Adrenal gland (tissue), 12 donors: ENCODE results near the gene GRAMD1B. TPM values are rescaled to one million over a fixed set of nuclear protein-coding genes. Genes with fewer than 3 reads are reported as not detected.

Experiments used
- DNase-seq, 7 donors: peaks; one replicate each; pipeline ENCODE4 v3.0.0-alpha.2; 2019 to 2020
- H3K27ac ChIP-seq, 5 donors: fragments of 200-600 bp; sonication (generic) in 4 of 5; 1 replicate in 3 of 5; 2 replicates in 2 of 5; pipeline versions ENCODE4 v1.5.1 to v1.8.0; 2016 to 2020; ENCODE audit warnings: mild to moderate bottlenecking in 1 of 5
- H3K27me3 ChIP-seq: fragments of 200-600 bp; 2 replicates; pipeline ENCODE4 v1.8.0; 2021
- H3K36me3 ChIP-seq, 2 donors: fragments of 200-600 bp; replicated peaks in 1 of 2; 1 replicate in 1 of 2; 2 replicates in 1 of 2; pipeline versions ENCODE4 v1.5.1 to v1.8.0; 2018 to 2022
- H3K4me1 ChIP-seq, 2 donors: fragments of 200-600 bp; replicated peaks in 1 of 2; 1 replicate in 1 of 2; 2 replicates in 1 of 2; pipeline versions ENCODE4 v1.5.1 to v1.8.0; 2018 to 2021
- H3K4me3 ChIP-seq, 4 donors: fragments of 200-600 bp; sonication (generic) in 3 of 4; one replicate each; pipeline ENCODE4 v1.5.1; 2016 to 2018
- H3K9me3 ChIP-seq, 3 donors: fragments of 200-600 bp; sonication (generic) in 1 of 3; replicated peaks in 1 of 3; 1 replicate in 2 of 3; 2 replicates in 1 of 3; pipeline versions ENCODE4 v1.5.1 to v1.8.0; 2016 to 2021
- POLR2A ChIP-seq, 2 donors: fragments of 450-650 bp; IDR thresholded peaks; one replicate each; pipeline ENCODE4 v1.6.1; 2017; ENCODE audit warnings: antibody characterized with exemption in 2 of 2, mild to moderate bottlenecking in 2 of 2, moderate library complexity in 1 of 2
- WGBS, 4 donors: extraction: QIAGEN DNeasy Blood & Tissue Kit in 2 of 4; methylation state at CpG; one replicate each; pipeline versions ENCODE4 v1.1.5 to v1.1.7; 2013 to 2017; 5-methylcytosine and 5-hydroxymethylcytosine counted together
- intact Hi-C, 2 donors: fragments of 100-400 bp; cut with DNase I; formaldehyde crosslinking; loops; one replicate each; pipeline versions ENCODE4 v1.14.1 to v1.15.0; 2022 to 2023
- polyA plus RNA-seq, 3 donors: library from polyadenylated mRNA; stranded (reverse); fragments of 200-250 nt in 2 of 3; fragments of 350-450 nt in 1 of 3; fragmentation: Illumina TruSeq in 1 of 3; extraction: RNeasy Lipid Tissue Mini Kit (QIAGEN cat#74804) in 1 of 3; gene quantifications; one replicate each; pipeline ENCODE4 v1.2.3, GENCODE V29; 2013 to 2014
- total RNA-seq, 9 donors: library from RNA; depleted of rRNA in 4 of 9; stranded (reverse); fragments of >200 nt in 4 of 9; fragments of 120-200 nt in 1 of 9; fragmentation: NEBNext Ultra II Directional in 1 of 9; extraction: Animal tissue kit (Norgen Biotek cat#: 25700) in 1 of 9; gene quantifications; one replicate each; pipeline versions ENCODE4 v1.1.0 to v1.2.4, GENCODE V29; 2013 to 2023
- TF ChIP-seq, protein P1 (sequence below), 6 experiments: fragments of 450-650 bp in 4 of 6; fragments of 200-600 bp in 2 of 6; sonication (generic) in 1 of 6; IDR thresholded peaks; 1 replicate in 5 of 6; 2 replicates in 1 of 6; pipeline versions ENCODE4 v1.5.1 to v1.8.0; 2016 to 2021; ENCODE audit warnings: antibody characterized with exemption in 6 of 6, mild to moderate bottlenecking in 2 of 6, moderate library complexity in 1 of 6
- donor health status: healthy with polysubstance abuse.
- donor health status: Bipolar disorder and iron deficiency.
- donor health status: DM: yes; HTN: yes; CAD: no.
- donor health status: DM: no; HTN: no; CAD: no.
- donor health status: DM: no; HTN: no; CAD: no.
- donor health status: DM: yes; HTN: yes; CAD: no.

Gene GRAMD1B
- total and polyA plus RNA-seq, 12 donors: 101 to 1,898 (median 285) TPM

DNA sequence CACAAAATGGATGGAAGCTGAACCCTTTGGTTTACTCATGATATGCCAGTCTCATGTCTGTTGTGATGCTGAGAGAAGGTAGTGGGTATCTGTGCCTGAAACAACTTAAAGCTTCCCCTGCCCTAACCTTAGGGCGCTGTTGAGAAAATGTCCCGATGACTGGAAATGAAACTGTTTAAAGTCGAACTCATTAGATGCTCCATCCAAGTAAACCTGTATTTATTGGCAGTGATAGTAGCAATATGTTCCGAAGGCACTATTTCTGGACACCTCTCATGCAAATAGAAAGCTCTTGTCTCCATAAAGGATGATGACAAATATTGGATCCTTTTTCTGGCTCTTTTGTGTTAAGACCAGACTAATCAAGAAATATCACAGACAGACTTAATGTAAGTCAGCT is 86.2 kb downstream of the GRAMD1B start:
- 84 to 92% (median 87%) methylated on average over 4 of the region's 4 CpGs for WGBS, 4 donors
- H3K27me3 ChIP-seq: no peaks in the 10 kb centered on the region
- peaks cover 37 to 57% of the 10 kb centered on the region in 2 donors for H3K4me1 ChIP-seq
- no peaks in the 10 kb centered on the region for H3K9me3 ChIP-seq
- TF ChIP-seq POLR2A (IDR thresholded peaks at IDR 0.05): no peak
- TF ChIP-seq, protein P1, sequence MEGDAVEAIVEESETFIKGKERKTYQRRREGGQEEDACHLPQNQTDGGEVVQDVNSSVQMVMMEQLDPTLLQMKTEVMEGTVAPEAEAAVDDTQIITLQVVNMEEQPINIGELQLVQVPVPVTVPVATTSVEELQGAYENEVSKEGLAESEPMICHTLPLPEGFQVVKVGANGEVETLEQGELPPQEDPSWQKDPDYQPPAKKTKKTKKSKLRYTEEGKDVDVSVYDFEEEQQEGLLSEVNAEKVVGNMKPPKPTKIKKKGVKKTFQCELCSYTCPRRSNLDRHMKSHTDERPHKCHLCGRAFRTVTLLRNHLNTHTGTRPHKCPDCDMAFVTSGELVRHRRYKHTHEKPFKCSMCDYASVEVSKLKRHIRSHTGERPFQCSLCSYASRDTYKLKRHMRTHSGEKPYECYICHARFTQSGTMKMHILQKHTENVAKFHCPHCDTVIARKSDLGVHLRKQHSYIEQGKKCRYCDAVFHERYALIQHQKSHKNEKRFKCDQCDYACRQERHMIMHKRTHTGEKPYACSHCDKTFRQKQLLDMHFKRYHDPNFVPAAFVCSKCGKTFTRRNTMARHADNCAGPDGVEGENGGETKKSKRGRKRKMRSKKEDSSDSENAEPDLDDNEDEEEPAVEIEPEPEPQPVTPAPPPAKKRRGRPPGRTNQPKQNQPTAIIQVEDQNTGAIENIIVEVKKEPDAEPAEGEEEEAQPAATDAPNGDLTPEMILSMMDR (IDR thresholded peaks at IDR 0.05): no peak
- H3K4me3 ChIP-seq: no peak overlapping the region
- DNase-seq: peak in 1 of 7 donors; percentile 11
- peak overlapping the region in 2 of 5 donors; percentile 71 to 88 for H3K27ac ChIP-seq
- intact Hi-C loops: loop anchor here in 1 of 2 donors (10.0 kb wide), 1 partner anchor 189 kb away; no protein-coding TSS in a partner anchor
- H3K36me3 ChIP-seq: no peaks in the 10 kb centered on the region

DNA sequence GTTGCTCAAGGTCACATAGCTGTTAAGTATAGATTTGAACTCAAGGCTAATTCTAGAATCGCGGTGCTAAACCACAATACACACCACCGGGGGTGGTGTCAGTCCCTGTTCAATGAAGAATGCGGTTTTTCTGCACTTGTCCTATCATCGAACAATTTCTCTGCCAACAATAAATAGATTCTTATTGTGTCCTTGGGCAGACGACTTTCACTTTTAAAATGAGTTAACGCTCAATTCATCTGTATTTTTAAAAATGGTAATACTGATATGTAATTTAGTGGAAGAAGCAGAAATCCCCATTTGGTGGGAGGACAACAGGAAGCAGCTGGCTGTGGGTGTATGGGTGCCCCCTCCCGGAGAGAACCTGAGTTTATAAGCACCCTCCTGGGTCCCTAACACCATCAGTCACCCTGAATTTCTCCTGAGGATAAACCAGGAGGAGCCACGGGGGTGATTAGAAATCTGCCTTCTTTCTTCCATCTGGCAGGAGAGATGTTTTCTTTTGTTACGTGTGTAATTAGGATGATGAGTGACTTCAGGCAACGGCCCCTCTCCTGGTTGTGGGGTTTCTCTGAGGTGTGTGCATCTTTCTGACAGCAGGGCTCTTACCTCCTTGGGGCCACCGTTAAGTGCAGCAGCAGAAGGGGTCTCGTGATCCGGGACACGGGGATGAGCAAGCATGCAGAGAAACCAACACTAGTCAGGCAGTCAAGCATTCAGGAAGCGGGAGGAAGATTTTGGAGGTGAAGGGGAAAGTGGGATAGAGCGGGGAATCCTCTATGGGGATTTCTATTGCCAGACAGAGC is 87.7 kb downstream of the GRAMD1B start:
- WGBS, 4 donors: 39 to 46% (median 41%) methylated on average over 17 of the region's 17 CpGs
- Histone ChIP-seq H3K27ac (peak overlapping the region in 4 of 5 donors; percentile 71 to 88 (median 82)), H3K4me1 (peaks cover 35 to 60% of the 10 kb centered on the region in 2 donors), H3K36me3 (no peaks in the 10 kb centered on the region), H3K9me3 (no peaks in the 10 kb centered on the region), H3K4me3 (peak overlapping the region in 1 of 4 donors; percentile 1), H3K27me3 (no peaks in the 10 kb centered on the region)
- intact Hi-C loops: loop anchor here in 1 of 2 donors (10.0 kb wide), 1 partner anchor 187 kb away; no protein-coding TSS in a partner anchor
- TF ChIP-seq, protein P1 (IDR thresholded peaks at IDR 0.05): no peak
- no peak for TF ChIP-seq POLR2A (IDR thresholded peaks at IDR 0.05)
- DNase-seq: peak in 1 of 7 donors; percentile 52

GRCh38 chr11:123518496-123519054 is 88.5 kb downstream of the GRAMD1B start:
- no peak overlapping the region for H3K4me3 ChIP-seq
- H3K9me3 ChIP-seq: no peaks in the 10 kb centered on the region
- peak overlapping the region; percentile 60 to 88 (median 75) for H3K27ac ChIP-seq
- WGBS, 4 donors: 55 to 72% (median 62%) methylated on average over 7 to 9 of the region's 9 CpGs
- TF ChIP-seq, protein P1 (IDR thresholded peaks at IDR 0.05): no peak
- no peak for TF ChIP-seq POLR2A (IDR thresholded peaks at IDR 0.05)
- no peaks in the 10 kb centered on the region for H3K36me3 ChIP-seq
- H3K27me3 ChIP-seq: no peaks in the 10 kb centered on the region
- H3K4me1 ChIP-seq: peaks cover 40 to 69% of the 10 kb centered on the region in 2 donors
- intact Hi-C loops: loop anchor here in 1 of 2 donors (10.0 kb wide), 1 partner anchor 186 kb away; no protein-coding TSS in a partner anchor
- DNase-seq: peak in 1 of 7 donors; percentile 47
